H1 (cell line): ENCODE data around the gene DKK1. TPM values are rescaled to one million over a fixed set of nuclear protein-coding genes. Genes with fewer than 3 reads are reported as not detected.
A peak's percentile ranks its signal among the peaks of the same experiment; 100 is the strongest.

ENCODE experiments used
- CTCF ChIA-PET: fragments of 300-600 bp; sonication (Branson Sonifier 250); formaldehyde crosslinking; loops from one replicate; lab custom pipeline; 2021; ENCODE audit not compliant: partially characterized antibody; lab: Charles Lee
- POLR2A ChIA-PET: fragments of 300-600 bp; sonication (Branson Sonifier 250); formaldehyde crosslinking; loops from one replicate; lab custom pipeline; 2021; ENCODE audit warnings: inconsistent platforms; ENCODE audit not compliant: partially characterized antibody; lab: Charles Lee
- DNase-seq, 2 experiments: peaks; one replicate each; pipeline versions ENCODE4 v3.0.0 to v3.0.0-alpha.2; 2010 to 2022; ENCODE audit warnings: low spot score in 2 of 2, low read depth in 1 of 2, mixed read lengths in 1 of 2
- FAIRE-seq: peaks from 2 replicates; lab custom pipeline; 2011; peaks lifted over from hg19 to GRCh38; lab: Jason Lieb, UNC
- H2AFZ ChIP-seq: 2 replicates; pipeline ENCODE4 v1.8.1; 2012; ENCODE audit warnings: low read length, inconsistent platforms
- H2AK5ac ChIP-seq: 2 replicates; pipeline ENCODE4 v1.6.1; 2013; ENCODE audit warnings: low read depth, low read length
- H2BK120ac ChIP-seq: replicated peaks from 2 replicates; pipeline ENCODE3; 2013; ENCODE audit warnings: low read depth, low read length, inconsistent platforms
- H2BK12ac ChIP-seq: 2 replicates; pipeline ENCODE4 v1.6.1; 2013; ENCODE audit warnings: low read depth, low read length
- H2BK15ac ChIP-seq: 2 replicates; pipeline ENCODE4 v1.6.1; 2013; ENCODE audit warnings: low read length
- H2BK20ac ChIP-seq: 2 replicates; pipeline ENCODE4 v1.6.1; 2013; ENCODE audit warnings: low read length
- H2BK5ac ChIP-seq: 2 replicates; pipeline ENCODE4 v1.6.1; 2013; ENCODE audit warnings: low read depth, low read length
- H3K14ac ChIP-seq: 2 replicates; pipeline ENCODE4 v1.6.1; 2013; ENCODE audit warnings: inconsistent platforms; ENCODE audit not compliant: insufficient read length
- H3K18ac ChIP-seq: 2 replicates; pipeline ENCODE4 v1.6.1; 2013; ENCODE audit warnings: low read length; ENCODE audit errors: extremely low read depth
- H3K23ac ChIP-seq: 2 replicates; pipeline ENCODE4 v1.6.1; 2013; ENCODE audit warnings: inconsistent platforms; ENCODE audit not compliant: insufficient read length
- H3K23me2 ChIP-seq: 2 replicates; pipeline ENCODE4 v1.6.1; 2013; ENCODE audit warnings: low read depth, low read length
- H3K27ac ChIP-seq: 2 replicates; pipeline ENCODE4 v1.6.1; 2011; ENCODE audit warnings: low read depth, low read length, inconsistent platforms
- H3K27me3 ChIP-seq, 4 experiments: replicated peaks in 1 of 4; 1 replicate in 1 of 4; 2 replicates in 3 of 4; pipeline versions ENCODE4 v1.6.1 to v1.8.1; 2011 to 2013; ENCODE audit warnings: low read length in 3 of 4, mild to moderate bottlenecking in 3 of 4, inconsistent platforms in 2 of 4, mixed read lengths in 2 of 4, moderate library complexity in 1 of 4; ENCODE audit not compliant: control insufficient read depth in 3 of 4, insufficient read depth in 3 of 4; ENCODE audit errors: extremely low read depth in 1 of 4
- H3K36me3 ChIP-seq, 4 experiments: 2 replicates each; pipeline versions ENCODE4 v1.6.1 to v1.8.1; 2011 to 2013; ENCODE audit warnings: mild to moderate bottlenecking in 4 of 4, low read length in 3 of 4, moderate library complexity in 2 of 4, control low read depth in 1 of 4, inconsistent platforms in 1 of 4; ENCODE audit not compliant: insufficient read depth in 4 of 4, control insufficient read depth in 2 of 4
- H3K4ac ChIP-seq: replicated peaks from 2 replicates; pipeline ENCODE3; 2013; ENCODE audit warnings: low read length, low read depth, mixed read lengths, inconsistent platforms; ENCODE audit not compliant: insufficient read length
- H3K4me1 ChIP-seq, 4 experiments: replicated peaks in 1 of 4; 1 replicate in 1 of 4; 2 replicates in 3 of 4; pipeline versions ENCODE4 v1.6.1 to v1.8.1; 2011 to 2013; ENCODE audit warnings: low read length in 3 of 4, inconsistent platforms in 2 of 4, mixed read lengths in 1 of 4; ENCODE audit not compliant: insufficient read depth in 4 of 4, control insufficient read depth in 3 of 4
- H3K4me2 ChIP-seq, 2 experiments: 2 replicates each; pipeline versions ENCODE4 v1.6.1 to v1.8.1; 2011 to 2013; ENCODE audit warnings: low read depth in 2 of 2, low read length in 2 of 2, control low read depth in 1 of 2, inconsistent platforms in 1 of 2, mild to moderate bottlenecking in 1 of 2; ENCODE audit not compliant: insufficient read depth in 1 of 2
- H3K4me3 ChIP-seq, 4 experiments: fragments of 200-600, 300-600 bp in 1 of 4; sonication (generic), shearing (Covaris generic), sonication (Bioruptor Twin) in 1 of 4; 2 replicates each; pipeline versions ENCODE4 v1.5.1 to v1.8.1; 2011 to 2016; ENCODE audit warnings: low read length in 4 of 4, low read depth in 3 of 4, control low read depth in 2 of 4, inconsistent platforms in 2 of 4, mild to moderate bottlenecking in 2 of 4, mixed read lengths in 1 of 4, moderate library complexity in 1 of 4; ENCODE audit not compliant: insufficient read depth in 2 of 4; ENCODE audit errors: extremely low read depth in 1 of 4
- H3K56ac ChIP-seq: replicated peaks from 2 replicates; pipeline ENCODE3; 2013; ENCODE audit warnings: low read depth, mild to moderate bottlenecking, mixed read lengths, low read length, inconsistent platforms; ENCODE audit not compliant: insufficient read length
- H3K79me1 ChIP-seq: 2 replicates; pipeline ENCODE4 v1.6.1; 2013; ENCODE audit warnings: low read depth, low read length, control low read depth
- H3K79me2 ChIP-seq, 2 experiments: 2 replicates each; pipeline versions ENCODE4 v1.6.1 to v1.8.1; 2012 to 2013; ENCODE audit warnings: low read length in 2 of 2, mild to moderate bottlenecking in 2 of 2, inconsistent platforms in 1 of 2; ENCODE audit not compliant: insufficient read depth in 2 of 2, control insufficient read depth in 1 of 2
- H3K9ac ChIP-seq, 4 experiments: replicated peaks in 1 of 4; 1 replicate in 1 of 4; 2 replicates in 3 of 4; pipeline versions ENCODE4 v1.6.1 to v1.8.1; 2011 to 2013; ENCODE audit warnings: low read depth in 3 of 4, low read length in 3 of 4, control low read depth in 2 of 4, mild to moderate bottlenecking in 2 of 4, moderate library complexity in 2 of 4, inconsistent platforms in 1 of 4; ENCODE audit errors: extremely low read depth in 1 of 4
- H3K9me3 ChIP-seq, 2 experiments: 2 replicates each; pipeline versions ENCODE4 v1.6.1 to v1.8.1; 2012 to 2013; ENCODE audit warnings: mild to moderate bottlenecking in 2 of 2, moderate library complexity in 2 of 2, control low read depth in 1 of 2, inconsistent platforms in 1 of 2, low read depth in 1 of 2, low read length in 1 of 2, mixed read lengths in 1 of 2; ENCODE audit not compliant: insufficient read depth in 2 of 2
- H4K20me1 ChIP-seq, 2 experiments: replicated peaks in 1 of 2; 2 replicates each; pipeline versions ENCODE3 to v1.8.1; 2011 to 2013; ENCODE audit warnings: inconsistent platforms in 2 of 2, low read length in 2 of 2, mild to moderate bottlenecking in 1 of 2; ENCODE audit not compliant: insufficient read depth in 2 of 2, control insufficient read depth in 1 of 2
- H4K5ac ChIP-seq: 2 replicates; pipeline ENCODE4 v1.6.1; 2013; ENCODE audit warnings: low read length, low read depth, mixed read lengths, inconsistent platforms; ENCODE audit not compliant: insufficient read length
- H4K8ac ChIP-seq: 2 replicates; pipeline ENCODE4 v1.8.0; 2013; ENCODE audit warnings: mild to moderate bottlenecking, moderate library complexity, low read length, inconsistent platforms; ENCODE audit not compliant: insufficient read depth; ENCODE audit errors: extremely low read depth
- H4K91ac ChIP-seq: replicated peaks from 2 replicates; pipeline ENCODE3; 2013; ENCODE audit warnings: low read length, mixed read lengths, inconsistent platforms; ENCODE audit not compliant: insufficient read length
- CBX5 ChIP-seq: fragments of 300-800, 300-1000 bp; sonication (generic); IDR thresholded peaks from 2 replicates; pipeline ENCODE4 v1.7.1; 2016; ENCODE audit warnings: antibody characterized with exemption, low read length, low read depth
- KDM1A ChIP-seq: fragments of 200-600, 300-600 bp; sonication (generic); IDR thresholded peaks from 2 replicates; pipeline ENCODE4 v1.7.1; 2016; ENCODE audit warnings: mild to moderate bottlenecking, low read length, borderline replicate concordance
- KDM5A ChIP-seq: fragments of 200-600 bp; IDR thresholded peaks from 2 replicates; pipeline ENCODE4 v1.7.1; 2012; ENCODE audit warnings: mild to moderate bottlenecking, low read length, inconsistent platforms, mixed read lengths
- SIN3A ChIP-seq, 2 experiments: IDR thresholded peaks in 1 of 2; conservative IDR thresholded peaks in 1 of 2; 2 replicates each; pipeline ENCODE4 v1.6.1; 2011 to 2012; ENCODE audit warnings: low read length in 2 of 2, improper control_type of control experiment in 1 of 2, low read depth in 1 of 2, mild to moderate bottlenecking in 1 of 2
- SIX5 ChIP-seq: IDR thresholded peaks from 2 replicates; pipeline ENCODE4 v1.6.1; 2011; ENCODE audit warnings: mild to moderate bottlenecking, low read depth, low read length
- YY1 ChIP-seq: IDR thresholded peaks from 2 replicates; pipeline ENCODE4 v1.6.1; 2011; ENCODE audit warnings: low read depth, mild to moderate bottlenecking, low read length
- WGBS, 2 experiments: shearing (Covaris generic) in 1 of 2; methylation state at CpG; one replicate each; pipeline versions ENCODE4 v1.1.6 to v1.1.7; 2013 to 2015; ENCODE audit warnings: low lambda C conversion rate in 2 of 2, mixed read lengths in 2 of 2, inconsistent platforms in 1 of 2, low coverage in 1 of 2, missing lambda C conversion rate in 1 of 2; ENCODE audit not compliant: insufficient replicate concordance in 2 of 2, insufficient coverage in 1 of 2, insufficient read length in 1 of 2; ENCODE audit errors: extremely low coverage in 1 of 2, missing lambda C conversion rate in 1 of 2; 5-methylcytosine and 5-hydroxymethylcytosine counted together
- polyA plus RNA-seq, 7 experiments: library from polyadenylated mRNA; depleted of rRNA in 3 of 7; stranded (reverse) in 5 of 7; unstranded in 2 of 7; fragments of >200 nt in 5 of 7; fragments of 200-250 nt in 2 of 7; gene quantifications; 1 replicate in 5 of 7; 2 replicates in 1 of 7; 4 replicates in 1 of 7; pipeline versions ENCODE4 v1.2.1 to v1.2.3, GENCODE V29; 2011 to 2013; ENCODE audit warnings: missing spikeins in 2 of 7, mixed read lengths in 2 of 7
- total RNA-seq: library from RNA; stranded (reverse); fragmentation: NEBNext Ultra II Directional; extraction: Animal tissue kit (Norgen Biotek cat#: 25700); gene quantifications from 2 replicates; pipeline ENCODE4 v1.2.1, GENCODE V29; 2021
- TF ChIP-seq, protein P1 (sequence below), 3 experiments: IDR thresholded peaks; 1 replicate in 2 of 3; 2 replicates in 1 of 3; pipeline versions ENCODE4 v1.5.1 to v1.6.1; 2011; ENCODE audit warnings: low read length in 3 of 3, mild to moderate bottlenecking in 3 of 3, inconsistent platforms in 2 of 3, low read depth in 1 of 3, moderate library complexity in 1 of 3; ENCODE audit not compliant: insufficient read depth in 1 of 3; ENCODE audit errors: control extremely low read depth in 1 of 3

Gene DKK1
- total and polyA plus RNA-seq, 2 of the 8 experiments (the other 6 are each of a cell fraction or from before 2014, with no cell fraction given) = 0.36 to 0.61 TPM

DNA sequence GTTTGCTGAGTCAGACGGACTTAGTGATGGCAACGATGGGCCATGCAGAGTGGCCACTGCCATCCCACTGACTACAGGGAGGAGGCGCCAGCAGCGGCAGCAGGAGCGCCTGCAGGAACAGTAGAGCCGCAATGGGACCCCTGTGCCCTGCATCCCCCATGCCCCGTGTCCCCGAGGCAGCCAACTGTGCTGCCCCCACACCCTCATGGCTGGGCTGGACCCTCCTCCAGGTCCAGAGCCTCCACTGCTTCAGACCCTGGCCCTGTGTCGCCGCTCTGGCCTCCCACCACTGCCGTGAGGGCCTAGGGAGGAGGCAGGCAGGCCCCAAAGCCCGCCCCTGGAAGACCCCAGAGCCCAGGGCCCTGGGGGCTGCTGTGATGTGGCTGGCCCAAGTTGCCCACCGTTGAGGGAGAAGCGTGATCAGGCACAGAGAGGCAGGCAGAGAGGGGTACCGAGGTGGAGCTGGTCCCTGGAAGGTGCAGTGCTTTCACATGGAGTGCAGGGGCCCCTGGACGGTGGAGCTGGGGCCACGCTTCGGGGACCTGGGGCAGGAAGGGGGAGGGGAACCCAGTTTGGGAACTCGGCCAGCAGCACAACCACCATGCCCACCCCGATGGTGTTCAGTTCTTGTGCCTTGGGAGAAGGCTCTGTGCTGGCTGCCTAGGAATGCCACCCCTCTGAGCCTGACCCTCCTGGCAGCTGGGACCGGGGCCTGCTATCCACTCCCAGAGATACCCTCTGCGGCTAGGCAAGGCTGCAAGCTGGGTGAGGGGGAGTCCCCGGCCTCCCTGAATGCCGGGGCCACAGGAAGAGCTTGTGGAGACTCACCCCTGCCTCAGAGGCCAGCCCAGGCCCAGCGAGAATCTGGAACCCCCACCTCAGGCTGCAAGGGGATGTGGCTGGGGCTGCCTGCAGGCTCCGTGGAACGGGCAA lies 32.6 kb downstream of the DKK1 start:
- CTCF ChIA-PET = interaction anchor here (0.6 to 2.3 kb wide), 2 partner anchors 60 to 141 kb away, joined by 3 to 8 read pairs; no protein-coding TSS in a partner anchor
- no peak overlapping the region for H4K5ac ChIP-seq
- TF ChIP-seq KDM1A (no peak), CBX5 (no peak), YY1 (no peak), SIN3A (conservative IDR thresholded peaks at IDR 0.05 in 1 of 2, IDR thresholded peaks at IDR 0.05 in 1 of 2; ENCODE audit: low read depth in 1 of 2, low read length in 2 of 2) (no peak), KDM5A (no peak), SIX5 (no peak)
- TF ChIP-seq, protein P1, sequence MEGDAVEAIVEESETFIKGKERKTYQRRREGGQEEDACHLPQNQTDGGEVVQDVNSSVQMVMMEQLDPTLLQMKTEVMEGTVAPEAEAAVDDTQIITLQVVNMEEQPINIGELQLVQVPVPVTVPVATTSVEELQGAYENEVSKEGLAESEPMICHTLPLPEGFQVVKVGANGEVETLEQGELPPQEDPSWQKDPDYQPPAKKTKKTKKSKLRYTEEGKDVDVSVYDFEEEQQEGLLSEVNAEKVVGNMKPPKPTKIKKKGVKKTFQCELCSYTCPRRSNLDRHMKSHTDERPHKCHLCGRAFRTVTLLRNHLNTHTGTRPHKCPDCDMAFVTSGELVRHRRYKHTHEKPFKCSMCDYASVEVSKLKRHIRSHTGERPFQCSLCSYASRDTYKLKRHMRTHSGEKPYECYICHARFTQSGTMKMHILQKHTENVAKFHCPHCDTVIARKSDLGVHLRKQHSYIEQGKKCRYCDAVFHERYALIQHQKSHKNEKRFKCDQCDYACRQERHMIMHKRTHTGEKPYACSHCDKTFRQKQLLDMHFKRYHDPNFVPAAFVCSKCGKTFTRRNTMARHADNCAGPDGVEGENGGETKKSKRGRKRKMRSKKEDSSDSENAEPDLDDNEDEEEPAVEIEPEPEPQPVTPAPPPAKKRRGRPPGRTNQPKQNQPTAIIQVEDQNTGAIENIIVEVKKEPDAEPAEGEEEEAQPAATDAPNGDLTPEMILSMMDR (IDR thresholded peaks at IDR 0.05; ENCODE audit: control extremely low read depth in 1 of 3, insufficient read depth in 1 of 3, low read depth in 1 of 3, low read length in 3 of 3) = peak in 1 of 3 experiments; percentile 47; a peak in 1 of 4 replicates

More for the DNA sequence above, 32.6 kb downstream of the DKK1 start:
- no peak overlapping the region for H3K27ac ChIP-seq
- no peak overlapping the region for H2BK20ac ChIP-seq
- H3K79me1 ChIP-seq = no peaks in the 10 kb centered on the region
- H2AK5ac ChIP-seq = no peak overlapping the region
- 97% methylated on average over 20 of the region's 27 CpGs; no CpG with 5 or more reads in 1 of the 2 experiments for WGBS, 2 experiments
- no peak overlapping the region for H2AFZ ChIP-seq
- H3K56ac ChIP-seq = no peak overlapping the region
- POLR2A ChIA-PET = no interaction called here
- no peak overlapping the region for H4K91ac ChIP-seq
- no peaks in the 10 kb centered on the region for H3K23me2 ChIP-seq
- H3K18ac ChIP-seq = no peak overlapping the region
- H2BK15ac ChIP-seq = no peak overlapping the region
- H3K9ac ChIP-seq = no peak overlapping the region
- no peak overlapping the region for H3K4ac ChIP-seq
- H3K4me2 ChIP-seq = no peak overlapping the region
- no peak for FAIRE-seq
- no peaks in the 10 kb centered on the region for H3K9me3 ChIP-seq
- H3K14ac ChIP-seq = no peak overlapping the region
- no peaks in the 10 kb centered on the region for H3K79me2 ChIP-seq
- H2BK120ac ChIP-seq = no peak overlapping the region
- no peak overlapping the region for H2BK5ac ChIP-seq
- H4K8ac ChIP-seq = no peak overlapping the region
- H3K4me3 ChIP-seq = no peak overlapping the region
- no peaks in the 10 kb centered on the region for H4K20me1 ChIP-seq
- H3K36me3 ChIP-seq = no peaks in the 10 kb centered on the region
- H3K27me3 ChIP-seq = no peaks in the 10 kb centered on the region
- H2BK12ac ChIP-seq = no peak overlapping the region
- DNase-seq = no peak
- H3K4me1 ChIP-seq = no peaks in the 10 kb centered on the region; a peak in 1 of 7 replicates
- no peak overlapping the region for H3K23ac ChIP-seq
